A549 (cell line): ENCODE data around the gene NAV2. TPM values are rescaled to one million over a fixed set of nuclear protein-coding genes. Genes with fewer than 3 reads are reported as not detected.

Experiments used
- ATAC-seq, 2 experiments: fragments of 200-7000 bp in 1 of 2; fragments of >200 bp in 1 of 2; cut with Nextera tagmentation in 1 of 2; cut with Tn5 transposase in 1 of 2; 3 replicates each; pipeline versions ENCODE4 v1.8.0 to v1.9.1; 2018 to 2020; ENCODE audit warnings: mild to moderate bottlenecking in 1 of 2, moderate library complexity in 1 of 2
- CTCF ChIA-PET: fragments of 300-600 bp; sonication (Branson Sonifier 250); formaldehyde crosslinking; extraction: SDS; loops from one replicate; lab custom pipeline; 2021; ENCODE audit warnings: antibody characterized with exemption, inconsistent platforms; lab: Yijun Ruan, JAX
- POLR2A ChIA-PET: fragments of 350-600 bp; formaldehyde crosslinking; extraction: SDS; loops from one replicate; lab custom pipeline; 2021; ENCODE audit warnings: antibody characterized with exemption, inconsistent platforms; lab: Yijun Ruan, JAX
- DNase-seq, 2 experiments: peaks; one replicate each; pipeline versions ENCODE4 v3.0.0 to v3.0.0-alpha.2; 2011 to 2016; ENCODE audit warnings: low read depth in 1 of 2, low spot score in 1 of 2
- FAIRE-seq: peaks from 2 replicates; lab custom pipeline; 2011; peaks lifted over from hg19 to GRCh38; lab: Jason Lieb, UNC
- H3K27ac ChIP-seq, 2 experiments: fragments of >200 bp; sonication (Bioruptor Twin); formaldehyde crosslinking; 3 replicates each; pipeline ENCODE4 v1.5.1; 2016 to 2017
- H3K4me1 ChIP-seq: fragments of >200 bp; sonication (Bioruptor Twin); formaldehyde crosslinking; 3 replicates; pipeline ENCODE4 v1.6.1; 2016
- H3K4me2 ChIP-seq: fragments of >200 bp; sonication (Bioruptor Twin); formaldehyde crosslinking; 3 replicates; pipeline ENCODE4 v1.6.1; 2016
- H3K4me3 ChIP-seq: fragments of >200 bp; sonication (Bioruptor Twin); formaldehyde crosslinking; 3 replicates; pipeline ENCODE4 v1.5.1; 2016
- H3K9me3 ChIP-seq: fragments of >200 bp; sonication (Bioruptor Twin); formaldehyde crosslinking; 3 replicates; pipeline ENCODE4 v1.6.1; 2016
- CEBPB ChIP-seq, 2 experiments: fragments of >200 bp in 1 of 2; sonication (Bioruptor Twin) in 1 of 2; formaldehyde crosslinking in 1 of 2; IDR thresholded peaks; 2 replicates each; pipeline ENCODE4 v1.6.1; 2012 to 2016
- CHD4 ChIP-seq: fragments of 200-600 bp; sonication (generic); IDR thresholded peaks from 2 replicates; pipeline ENCODE4 v1.6.1; 2016; ENCODE audit warnings: antibody characterized with exemption, mild to moderate bottlenecking, borderline replicate concordance
- EHF ChIP-seq: fragments of 250-450 bp; sonication (Bioruptor Pico); IDR thresholded peaks from 2 replicates; pipeline ENCODE4 v1.5.0; 2020; ENCODE audit warnings: mild to moderate bottlenecking
- EP300 ChIP-seq, 2 experiments: fragments of >200 bp; sonication (Bioruptor Twin); formaldehyde crosslinking; IDR thresholded peaks; 2 replicates in 1 of 2; 3 replicates in 1 of 2; pipeline ENCODE4 v1.6.1; 2016 to 2017
- ESRRA ChIP-seq: fragments of 150-350 bp; IDR thresholded peaks from 2 replicates; pipeline ENCODE4 v1.6.1; 2014; ENCODE audit warnings: mild to moderate bottlenecking, low read length, borderline replicate concordance
- FOSL2 ChIP-seq, 2 experiments: fragments of 450-650 bp in 1 of 2; fragments of >200 bp in 1 of 2; sonication (Bioruptor Twin) in 1 of 2; formaldehyde crosslinking; IDR thresholded peaks; 2 replicates each; pipeline versions ENCODE4 v1.5.0 to v1.6.1; 2016 to 2020; ENCODE audit warnings: mild to moderate bottlenecking in 1 of 2, moderate library complexity in 1 of 2
- FOXS1 ChIP-seq: fragments of 250-450 bp; sonication (Bioruptor Pico); IDR thresholded peaks from 2 replicates; pipeline ENCODE4 v1.5.0; 2020; ENCODE audit warnings: mild to moderate bottlenecking, moderate library complexity
- HDAC2 ChIP-seq: fragments of 200-600 bp; sonication (generic); IDR thresholded peaks from 2 replicates; pipeline ENCODE4 v1.6.1; 2016
- HEYL ChIP-seq: fragments of 250-450 bp; sonication (Bioruptor Pico); IDR thresholded peaks from 2 replicates; pipeline ENCODE4 v1.8.0; 2021; ENCODE audit warnings: mild to moderate bottlenecking, moderate library complexity
- HMGXB4 ChIP-seq: fragments of 250-450 bp; sonication (Bioruptor Pico); IDR thresholded peaks from 2 replicates; pipeline ENCODE4 v1.5.0; 2021; ENCODE audit warnings: mild to moderate bottlenecking, moderate library complexity, borderline replicate concordance
- HOXA7 ChIP-seq: fragments of 250-450 bp; sonication (Bioruptor Pico); IDR thresholded peaks from 2 replicates; pipeline ENCODE4 v1.5.0; 2020; ENCODE audit warnings: mild to moderate bottlenecking, moderate library complexity
- HOXB13 ChIP-seq: fragments of 250-450 bp; sonication (Bioruptor Pico); IDR thresholded peaks from 2 replicates; pipeline ENCODE4 v1.5.0; 2020; ENCODE audit warnings: low read depth, mild to moderate bottlenecking, moderate library complexity
- JUN ChIP-seq, 2 experiments: fragments of >200 bp; sonication (Bioruptor Twin); formaldehyde crosslinking; IDR thresholded peaks; 2 replicates in 1 of 2; 3 replicates in 1 of 2; pipeline ENCODE4 v1.6.1; 2016 to 2017
- KDM5A ChIP-seq: fragments of 200-600 bp; sonication (generic); IDR thresholded peaks from 2 replicates; pipeline ENCODE4 v1.6.1; 2016; ENCODE audit warnings: antibody characterized with exemption, mild to moderate bottlenecking
- MAFK ChIP-seq: fragments of 450-650 bp; IDR thresholded peaks from 2 replicates; pipeline ENCODE4 v1.6.1; 2014; ENCODE audit not compliant: partially characterized antibody
- NPAS2 ChIP-seq: fragments of 250-450 bp; sonication (Bioruptor Pico); IDR thresholded peaks from 2 replicates; pipeline ENCODE4 v1.8.0; 2022; ENCODE audit warnings: mild to moderate bottlenecking, moderate library complexity, borderline replicate concordance
- NR3C1 ChIP-seq: fragments of >200 bp; sonication (Bioruptor Twin); formaldehyde crosslinking; IDR thresholded peaks from 3 replicates; pipeline ENCODE4 v1.6.1; 2017
- PBX3 ChIP-seq: IDR thresholded peaks from 2 replicates; pipeline ENCODE4 v1.6.1; 2012
- PHF8 ChIP-seq: fragments of 200-600 bp; sonication (generic); IDR thresholded peaks from 2 replicates; pipeline ENCODE4 v1.6.1; 2016; ENCODE audit warnings: low read depth, mild to moderate bottlenecking, antibody characterized with exemption, moderate library complexity, borderline replicate concordance
- POLR2A ChIP-seq: IDR thresholded peaks from 2 replicates; pipeline ENCODE4 v1.6.1; 2012; ENCODE audit warnings: mild to moderate bottlenecking, low read length
- RARB ChIP-seq: fragments of 250-450 bp; sonication (Bioruptor Pico); IDR thresholded peaks from 2 replicates; pipeline ENCODE4 v1.8.0; 2021; ENCODE audit warnings: mild to moderate bottlenecking, moderate library complexity
- RFX5 ChIP-seq: fragments of 450-650 bp; IDR thresholded peaks from 2 replicates; pipeline ENCODE4 v1.7.1; 2014; ENCODE audit warnings: antibody characterized with exemption, mild to moderate bottlenecking, moderate library complexity
- RNF2 ChIP-seq: fragments of 200-600 bp; sonication (generic); IDR thresholded peaks from 2 replicates; pipeline ENCODE4 v1.6.1; 2016; ENCODE audit warnings: low read depth, mild to moderate bottlenecking, antibody characterized with exemption, moderate library complexity, borderline replicate concordance
- TFCP2L1 ChIP-seq: fragments of 250-450 bp; sonication (Bioruptor Pico); IDR thresholded peaks from 2 replicates; pipeline ENCODE4 v1.5.0; 2021; ENCODE audit warnings: mild to moderate bottlenecking
- TP53 ChIP-seq: fragments of 250-450 bp; sonication (Bioruptor Pico); IDR thresholded peaks from 2 replicates; pipeline ENCODE4 v1.5.0; 2021; ENCODE audit warnings: mild to moderate bottlenecking, moderate library complexity
- ZC3H11A ChIP-seq: fragments of 450-650 bp; IDR thresholded peaks from 2 replicates; pipeline ENCODE4 v1.6.1; 2014; ENCODE audit warnings: antibody characterized with exemption, mild to moderate bottlenecking
- ZFP36 ChIP-seq: fragments of 450-650 bp; IDR thresholded peaks from 2 replicates; pipeline ENCODE4 v1.6.1; 2014; ENCODE audit warnings: borderline replicate concordance; ENCODE audit not compliant: partially characterized antibody
- ZNF302 ChIP-seq: fragments of 250-450 bp; sonication (Bioruptor Pico); IDR thresholded peaks from 2 replicates; pipeline ENCODE4 v1.9.0; 2021; ENCODE audit warnings: inconsistent platforms, mild to moderate bottlenecking, moderate library complexity
- WGBS: methylation state at CpG from one replicate; pipeline ENCODE4 v1.1.6; 2017; ENCODE audit errors: missing lambda C conversion rate; 5-methylcytosine and 5-hydroxymethylcytosine counted together
- polyA plus RNA-seq, 4 experiments: library from polyadenylated mRNA; depleted of rRNA in 3 of 4; stranded (reverse); fragments of >200 nt; fragmentation: RNase III in 1 of 4; extraction: RNeasy Plus Mini Kit Qiagen cat#74134 plus additional on column Dnase treatment in 1 of 4; gene quantifications; 2 replicates in 3 of 4; 3 replicates in 1 of 4; pipeline ENCODE4 v1.2.3, GENCODE V29; 2011 to 2017

Gene NAV2
- polyA plus RNA-seq, 2 of the 4 experiments (the other 2 are of a cell fraction): 4.9 to 19.8 TPM

- WGBS: 6% methylated on average over 34 of the region's 63 CpGs
- peaks cover 36% of the 10 kb centered on the region for H3K4me1 ChIP-seq
- ChIA-PET POLR2A (interaction anchor here (1.6 to 2.0 kb wide), 3 partner anchors 10 to 34 kb away, joined by 3 to 10 read pairs (median 7); no protein-coding TSS in a partner anchor), CTCF (interaction anchor here (0.7 kb wide), 1 partner anchor 1393 kb away, joined by 3 read pairs; no protein-coding TSS in a partner anchor)
- peak overlapping the region; percentile 87 for H3K4me2 ChIP-seq
- peak overlapping the region; percentile 49 for H3K4me3 ChIP-seq
- ATAC-seq (peak; percentile 7 to 15; a peak in 5 of 6 replicates), DNase-seq (no peak), FAIRE-seq (no peak)
- peak; percentile 14; the same call in 1 of the 2 replicates for TF ChIP-seq RNF2
- no peak for TF ChIP-seq TFCP2L1 (CRISPR knock-in tag)
- no peaks in the 10 kb centered on the region for H3K9me3 ChIP-seq
- peak overlapping the region; percentile 21 to 87; a peak in 5 of 6 replicates for H3K27ac ChIP-seq
Observed at GRCh38 chr11:19713196-19714021, 772 bp downstream of the NAV2 start.

- no peaks in the 10 kb centered on the region for H3K9me3 ChIP-seq
- peak overlapping the region; percentile 49 for H3K4me3 ChIP-seq
- peaks cover 36% of the 10 kb centered on the region for H3K4me1 ChIP-seq
- ChIA-PET POLR2A (no interaction called here), CTCF (no interaction called here)
- H3K27ac ChIP-seq: peak overlapping the region; percentile 21 to 87; a peak in 5 of 6 replicates
- ATAC-seq: no peak
- peak overlapping the region; percentile 87 for H3K4me2 ChIP-seq
- TF ChIP-seq ZNF302 (CRISPR knock-in tag) (no peak), HMGXB4 (CRISPR knock-in tag) (no peak), EHF (no peak), MAFK (no peak), EP300 (IDR thresholded peaks at IDR 0.05) (no peak), PBX3 (no peak), HDAC2 (no peak), RARB (no peak), ZC3H11A (no peak), ZFP36 (no peak), FOXS1 (CRISPR knock-in tag) (no peak)
- no peak for FAIRE-seq
- no peak for DNase-seq
- WGBS: 62% methylated on average over 17 of the region's 17 CpGs
Observed at GRCh38 chr11:19714022-19714386, 1.4 kb downstream of the NAV2 start.

DNA sequence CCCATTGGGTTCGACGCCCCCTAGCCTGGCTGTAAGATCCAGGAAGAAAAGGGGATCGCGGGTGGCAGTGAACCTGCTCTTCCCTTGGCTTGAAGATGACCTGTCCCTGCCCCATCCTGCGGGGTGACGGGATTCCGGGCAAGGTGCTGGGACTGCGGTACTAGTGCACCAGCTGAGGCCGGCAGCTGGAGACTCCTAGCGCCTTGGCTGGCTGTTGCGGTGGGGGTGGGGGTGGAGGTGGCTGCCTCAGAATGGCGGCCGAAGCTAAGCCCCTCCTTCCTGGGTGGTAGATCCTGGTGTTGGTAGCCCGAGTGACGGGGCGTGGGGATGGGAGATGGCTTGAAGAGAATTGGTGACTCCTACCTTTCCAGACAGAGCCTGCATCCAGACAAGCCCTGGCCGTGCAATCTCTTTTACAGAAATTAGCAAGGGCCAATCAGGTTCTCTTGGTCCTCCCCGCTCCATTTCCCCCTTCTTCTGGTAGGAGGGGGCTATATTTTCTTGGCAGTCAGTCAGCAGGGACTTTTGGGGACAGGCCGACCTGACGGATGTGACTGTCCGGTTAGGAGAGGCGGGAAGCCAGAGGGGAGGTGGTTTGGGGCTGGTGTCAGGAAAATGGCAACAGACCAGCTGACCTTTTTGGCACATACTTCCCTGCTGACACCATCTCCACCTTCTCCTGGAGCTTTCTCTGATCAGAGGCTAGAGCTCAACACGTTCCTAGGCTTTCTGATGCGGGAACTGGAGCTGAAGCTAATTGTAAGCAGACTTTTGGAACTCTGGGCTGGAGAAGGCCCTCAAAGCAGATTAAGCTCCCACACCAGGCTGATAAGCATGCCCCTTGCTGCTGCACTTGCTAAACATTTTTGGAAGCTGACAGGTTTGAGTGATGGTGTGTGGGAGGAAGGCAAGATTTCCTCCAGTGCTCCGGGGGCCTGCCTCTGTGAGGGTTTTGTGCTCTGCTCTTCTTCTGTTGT is 2.0 kb downstream of the NAV2 start:
- Histone ChIP-seq H3K9me3 (no peaks in the 10 kb centered on the region), H3K4me3 (peak overlapping the region; percentile 49; the same call in 2 of the 3 replicates), H3K27ac (peak overlapping the region; percentile 30 to 87), H3K4me2 (peak overlapping the region; percentile 87), H3K4me1 (peaks cover 36% of the 10 kb centered on the region)
- ChIA-PET POLR2A (no interaction called here), CTCF (interaction anchor here (0.6 to 1.3 kb wide), 4 partner anchors 28 to 1600 kb away, joined by 3 read pairs; no protein-coding TSS in a partner anchor)
- ATAC-seq: peak in 1 of 2 experiments; percentile 5; a peak in 1 of 6 replicates
- no peak for FAIRE-seq
- 57% methylated on average over 18 of the region's 25 CpGs for WGBS
- DNase-seq: peak in 1 of 2 experiments; percentile 17
- TF ChIP-seq HOXB13 (CRISPR knock-in tag) (no peak), MAFK (no peak), FOSL2 (IDR thresholded peaks at IDR 0.05) (no peak), FOSL2 (CRISPR knock-in tag; IDR thresholded peaks at IDR 0.05) (no peak), JUN (IDR thresholded peaks at IDR 0.05) (no peak), TP53 (CRISPR knock-in tag) (no peak), NPAS2 (no peak), CEBPB (IDR thresholded peaks at IDR 0.05) (no peak), CHD4 (no peak), NR3C1 (no peak), HEYL (no peak), PBX3 (no peak), KDM5A (no peak), EP300 (IDR thresholded peaks at IDR 0.05) (no peak), HOXA7 (CRISPR knock-in tag) (no peak), PHF8 (no peak), POLR2A (no peak), RFX5 (no peak), ESRRA (no peak)
